ENCODE data around the gene NRXN3. TPM values are rescaled to one million over a fixed set of nuclear protein-coding genes. Genes with fewer than 3 reads are reported as not detected.

NRXN3 gene
- polyA plus RNA-seq, 1 experiment = 7.0 TPM

DNA sequence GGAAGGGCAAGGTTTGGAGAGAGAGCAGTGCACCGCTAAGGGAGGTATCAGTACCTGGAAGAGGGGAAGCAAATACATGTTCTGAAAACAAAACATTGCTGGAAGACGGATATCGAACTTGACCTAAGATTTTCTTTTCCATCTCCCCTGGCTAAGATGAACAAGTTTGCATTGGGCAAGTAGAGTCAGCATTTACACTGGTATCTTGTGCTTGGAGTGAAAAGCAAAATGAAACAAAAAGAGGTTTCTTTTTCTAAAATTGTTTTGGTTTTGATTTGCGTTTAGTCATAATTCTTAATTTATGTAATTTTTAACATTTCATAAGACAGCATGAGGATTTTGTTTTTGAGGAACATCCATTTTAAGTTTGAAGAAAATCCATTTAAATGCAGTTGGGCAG, 881.6 kb downstream of the NRXN3 start:
- H3K36me3 ChIP-seq (ENCODE audit: control insufficient read depth, insufficient read depth, low read length) = no peaks in the 10 kb centered on the region
- TF ChIP-seq, protein P1, sequence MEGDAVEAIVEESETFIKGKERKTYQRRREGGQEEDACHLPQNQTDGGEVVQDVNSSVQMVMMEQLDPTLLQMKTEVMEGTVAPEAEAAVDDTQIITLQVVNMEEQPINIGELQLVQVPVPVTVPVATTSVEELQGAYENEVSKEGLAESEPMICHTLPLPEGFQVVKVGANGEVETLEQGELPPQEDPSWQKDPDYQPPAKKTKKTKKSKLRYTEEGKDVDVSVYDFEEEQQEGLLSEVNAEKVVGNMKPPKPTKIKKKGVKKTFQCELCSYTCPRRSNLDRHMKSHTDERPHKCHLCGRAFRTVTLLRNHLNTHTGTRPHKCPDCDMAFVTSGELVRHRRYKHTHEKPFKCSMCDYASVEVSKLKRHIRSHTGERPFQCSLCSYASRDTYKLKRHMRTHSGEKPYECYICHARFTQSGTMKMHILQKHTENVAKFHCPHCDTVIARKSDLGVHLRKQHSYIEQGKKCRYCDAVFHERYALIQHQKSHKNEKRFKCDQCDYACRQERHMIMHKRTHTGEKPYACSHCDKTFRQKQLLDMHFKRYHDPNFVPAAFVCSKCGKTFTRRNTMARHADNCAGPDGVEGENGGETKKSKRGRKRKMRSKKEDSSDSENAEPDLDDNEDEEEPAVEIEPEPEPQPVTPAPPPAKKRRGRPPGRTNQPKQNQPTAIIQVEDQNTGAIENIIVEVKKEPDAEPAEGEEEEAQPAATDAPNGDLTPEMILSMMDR (IDR thresholded peaks at IDR 0.05; ENCODE audit: insufficient read depth, low read depth, low read length) = no peak
- H3K27me3 ChIP-seq (ENCODE audit: control insufficient read depth, insufficient read depth, low read length) = peaks cover 2% of the 10 kb centered on the region; the same call in 1 of the 2 replicates
- no peak for DNase-seq (ENCODE audit: low read depth)
- POLR2A ChIA-PET = no interaction called here
- H3K4me3 ChIP-seq (ENCODE audit: low read depth, low read length) = no peak overlapping the region
- CTCF ChIA-PET = no interaction called here

DNA sequence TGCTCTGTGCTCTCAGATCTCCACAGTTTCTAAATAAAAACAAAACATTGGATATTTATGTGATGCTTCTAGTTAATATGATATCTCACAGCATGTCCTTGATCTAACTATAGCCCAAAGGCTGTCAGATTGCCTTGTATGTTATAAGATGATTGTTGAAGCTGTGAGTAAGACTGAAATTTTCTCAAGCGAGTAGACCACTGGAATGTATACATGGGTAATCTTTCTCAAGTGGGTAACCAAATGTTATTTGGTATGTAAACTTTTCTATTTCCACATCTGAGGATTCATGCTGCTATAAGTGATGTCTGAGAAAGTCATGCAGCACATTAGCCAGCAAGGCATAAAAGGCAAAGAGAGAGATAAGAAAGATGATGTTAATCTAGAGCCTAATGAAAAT, 886.7 kb downstream of the NRXN3 start:
- H3K27me3 ChIP-seq (ENCODE audit: control insufficient read depth, insufficient read depth, low read length) = peaks cover 2% of the 10 kb centered on the region; the same call in 1 of the 2 replicates
- no peaks in the 10 kb centered on the region for H3K36me3 ChIP-seq (ENCODE audit: control insufficient read depth, insufficient read depth, low read length)

DNA sequence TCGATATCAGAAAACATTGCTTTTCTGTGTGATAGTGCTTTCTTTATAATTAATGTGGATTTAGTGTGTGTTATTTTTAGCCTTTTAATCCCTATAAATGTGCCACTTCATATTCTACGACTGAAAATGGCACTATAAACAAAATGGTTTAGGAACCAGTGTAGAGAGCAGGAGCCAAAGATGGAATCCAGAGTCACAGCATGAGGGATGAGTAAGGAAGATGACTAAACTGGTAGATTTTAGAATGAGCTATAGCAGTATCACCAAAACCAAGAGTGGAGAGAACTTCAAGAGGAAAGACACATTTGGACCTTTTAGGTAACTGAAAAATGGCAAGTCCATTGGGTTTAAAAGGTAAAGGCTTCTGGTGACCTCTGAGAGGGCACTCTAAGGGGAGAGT, 887.2 kb downstream of the NRXN3 start:
- Histone ChIP-seq H3K36me3 (ENCODE audit: control insufficient read depth, insufficient read depth, low read length) (no peaks in the 10 kb centered on the region), H3K4me3 (ENCODE audit: low read depth, low read length) (no peak overlapping the region), H3K27me3 (ENCODE audit: control insufficient read depth, insufficient read depth, low read length) (peaks cover 2% of the 10 kb centered on the region; the same call in 1 of the 2 replicates)
- ChIA-PET POLR2A (interaction anchor here (1.1 kb wide), 1 partner anchor 10 kb away, joined by 4 read pairs; no protein-coding TSS in a partner anchor), CTCF (no interaction called here)
- no peak for DNase-seq (ENCODE audit: low read depth)
- TF ChIP-seq, protein P1 (IDR thresholded peaks at IDR 0.05; ENCODE audit: insufficient read depth, low read depth, low read length) = no peak

More for the DNA sequence above, 886.7 kb downstream of the NRXN3 start:
- H3K4me3 ChIP-seq (ENCODE audit: low read depth, low read length) = no peak overlapping the region
- no peak for DNase-seq (ENCODE audit: low read depth)
- ChIA-PET POLR2A (interaction anchor here (1.1 kb wide), 1 partner anchor 9 kb away, joined by 4 read pairs; no protein-coding TSS in a partner anchor), CTCF (no interaction called here)
- TF ChIP-seq, protein P1 (IDR thresholded peaks at IDR 0.05; ENCODE audit: insufficient read depth, low read depth, low read length) = no peak

DNA sequence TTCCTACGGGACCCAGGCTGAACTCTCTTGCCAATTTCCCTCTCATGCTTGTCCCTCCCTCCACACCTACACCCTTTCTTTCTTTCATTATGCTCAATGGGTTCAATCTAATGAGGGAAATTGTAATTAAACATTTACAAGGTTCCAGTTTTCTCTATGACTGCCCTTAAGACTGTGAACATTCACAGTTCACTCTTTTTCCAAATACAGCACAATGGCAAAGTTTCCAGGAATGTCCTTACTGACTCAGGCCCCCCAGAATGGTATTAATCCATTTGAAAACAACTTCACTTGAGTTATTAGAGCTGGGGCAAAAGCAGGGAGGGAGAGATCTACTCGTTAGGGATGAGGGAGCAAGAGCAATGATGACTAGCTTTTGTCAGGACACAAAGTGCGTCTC, 892.1 kb downstream of the NRXN3 start:
- H3K36me3 ChIP-seq (ENCODE audit: control insufficient read depth, insufficient read depth, low read length) = no peaks in the 10 kb centered on the region
- no peak overlapping the region for H3K4me3 ChIP-seq (ENCODE audit: low read depth, low read length)
- POLR2A ChIA-PET = interaction anchor here (0.6 kb wide), 1 partner anchor 832 kb away, joined by 3 read pairs; no protein-coding TSS in a partner anchor
- TF ChIP-seq, protein P1 (IDR thresholded peaks at IDR 0.05; ENCODE audit: insufficient read depth, low read depth, low read length) = no peak
- DNase-seq (ENCODE audit: low read depth) = no peak
- CTCF ChIA-PET = no interaction called here
- H3K27me3 ChIP-seq (ENCODE audit: control insufficient read depth, insufficient read depth, low read length) = peaks cover 2% of the 10 kb centered on the region; the same call in 1 of the 2 replicates

DNA sequence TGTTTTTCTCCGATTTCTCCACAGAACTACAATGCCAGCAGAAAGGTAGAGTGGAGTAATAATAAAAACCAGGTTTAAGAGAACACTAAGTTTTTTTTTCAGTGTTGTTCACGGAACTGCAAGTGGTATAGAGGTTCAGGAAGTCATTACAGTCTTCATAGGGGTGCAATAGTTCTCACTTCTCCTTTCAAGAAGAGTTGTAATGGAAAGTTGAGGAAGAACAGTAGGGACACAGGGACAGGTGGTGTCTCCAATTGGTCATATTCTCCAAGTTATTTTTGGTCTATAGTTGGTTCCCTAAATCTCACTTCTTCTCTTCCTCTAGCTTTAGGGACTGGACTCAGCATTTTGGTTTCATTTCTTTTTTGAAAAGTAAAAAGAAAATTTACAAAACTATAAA, 894.0 kb downstream of the NRXN3 start:
- no peak overlapping the region for H3K4me3 ChIP-seq (ENCODE audit: low read depth, low read length)
- ChIA-PET POLR2A (no interaction called here), CTCF (interaction anchor here (1.0 kb wide), 1 partner anchor 13 kb away, joined by 3 read pairs; no protein-coding TSS in a partner anchor)
- H3K36me3 ChIP-seq (ENCODE audit: control insufficient read depth, insufficient read depth, low read length) = no peaks in the 10 kb centered on the region
- peaks cover 2% of the 10 kb centered on the region; the same call in 1 of the 2 replicates for H3K27me3 ChIP-seq (ENCODE audit: control insufficient read depth, insufficient read depth, low read length)
- no peak for DNase-seq (ENCODE audit: low read depth)
- TF ChIP-seq, protein P1 (IDR thresholded peaks at IDR 0.05; ENCODE audit: insufficient read depth, low read depth, low read length) = no peak

Measured in BJ (cell line).